ENCODE measurements around the gene ATP5F1A. TPM values are rescaled to one million over a fixed set of nuclear protein-coding genes. Genes with fewer than 3 reads are reported as not detected.

The ATP5F1A gene
- total RNA-seq, 1 experiment from 2014 or later, result 625 TPM

DNA sequence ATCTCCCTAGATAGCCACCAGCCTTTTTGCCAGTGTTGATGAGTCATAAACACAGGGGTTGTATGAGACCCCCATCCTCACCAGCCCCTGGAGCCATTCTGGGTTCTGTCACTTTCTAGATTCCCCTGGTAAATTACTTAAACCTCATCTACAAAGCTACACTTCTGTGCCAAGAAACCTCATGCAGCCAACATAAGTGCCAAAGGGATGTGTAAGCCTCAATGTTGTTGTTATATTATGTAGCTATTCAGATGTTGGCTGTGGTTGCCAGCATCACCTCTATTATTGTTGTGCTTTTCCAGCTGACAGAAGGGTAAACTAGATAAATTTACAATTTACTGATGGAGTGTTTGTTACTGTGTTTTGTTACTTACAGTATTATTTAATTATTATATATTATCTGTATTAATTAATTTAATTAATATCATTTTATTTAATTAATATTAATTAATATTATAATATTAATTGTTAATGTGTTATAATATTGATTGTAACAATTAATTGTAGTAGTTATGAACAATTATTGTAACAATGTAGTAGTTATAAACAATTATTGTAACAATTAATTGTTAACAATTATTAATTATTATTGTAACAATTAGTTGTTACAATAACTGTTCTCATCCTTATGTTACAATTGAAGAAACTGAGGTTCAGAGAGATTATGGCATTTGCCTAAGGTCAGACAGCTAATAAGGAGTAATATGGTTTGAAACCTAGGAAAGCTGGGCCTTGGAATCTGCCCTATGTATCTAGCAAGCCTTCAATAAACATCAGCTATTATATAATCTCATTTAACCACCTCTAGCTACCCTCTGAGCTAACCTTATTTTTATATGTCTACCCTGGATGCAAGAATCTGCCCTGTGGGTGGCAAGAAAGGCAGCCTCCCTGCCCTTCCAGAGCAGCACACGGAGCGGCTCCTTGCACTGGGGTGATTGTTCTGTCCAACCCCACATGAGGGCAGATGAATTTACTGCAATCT lies 62.1 kb downstream of the ATP5F1A start:
- Histone ChIP-seq H3K4ac (ENCODE audit: low read depth, low read length) (no peak overlapping the region), H3K27me3 (ENCODE audit: insufficient read depth, low read length) (no peaks in the 10 kb centered on the region), H3K56ac (ENCODE audit: insufficient read length, low read depth, low read length) (no peak overlapping the region), H3K23me2 (ENCODE audit: insufficient read length, low read depth, low read length, poor library complexity, severe bottlenecking) (no peaks in the 10 kb centered on the region), H4K5ac (ENCODE audit: insufficient read length, low read depth, low read length) (no peak overlapping the region), H3K27ac (ENCODE audit: insufficient read length, low read depth, low read length) (no peak overlapping the region), H3K18ac (ENCODE audit: insufficient read length, low read depth, low read length) (no peak overlapping the region), H3K14ac (ENCODE audit: insufficient read depth, low read length) (no peak overlapping the region), H4K8ac (replicated peaks; ENCODE audit: insufficient read length, low read depth, low read length) (no peak overlapping the region), H4K20me1 (ENCODE audit: control insufficient read depth, insufficient read depth, insufficient read length) (no peaks in the 10 kb centered on the region), H3T11ph (ENCODE audit: low read length) (no peak overlapping the region), H3K23ac (ENCODE audit: insufficient read length, low read depth, low read length) (no peak overlapping the region), H2BK120ac (ENCODE audit: low read depth, low read length, poor library complexity, severe bottlenecking) (no peak overlapping the region), H3K79me2 (ENCODE audit: insufficient read depth, low read length) (no peaks in the 10 kb centered on the region), H3K79me1 (ENCODE audit: insufficient read depth, low read depth, low read length, poor library complexity, severe bottlenecking) (no peaks in the 10 kb centered on the region), H2AFZ (ENCODE audit: low read length) (no peak overlapping the region), H3K9ac (ENCODE audit: extremely low read depth, insufficient read length, low read length) (no peak overlapping the region), H2BK5ac (ENCODE audit: insufficient read length, low read length) (no peak overlapping the region), H2BK12ac (ENCODE audit: insufficient read length, low read depth, low read length) (no peak overlapping the region), H3K4me1 (ENCODE audit: insufficient read depth, low read length) (no peaks in the 10 kb centered on the region), H3K4me2 (ENCODE audit: insufficient read depth, insufficient read length, low read length) (no peak overlapping the region), H2AK5ac (ENCODE audit: insufficient read length, low read length) (no peak overlapping the region), H4K91ac (ENCODE audit: insufficient read length, low read depth, low read length) (no peak overlapping the region), H2BK20ac (ENCODE audit: low read depth, low read length, poor library complexity, severe bottlenecking) (no peak overlapping the region), H3K9me3 (ENCODE audit: control insufficient read depth, low read depth, low read length) (no peaks in the 10 kb centered on the region), H2BK15ac (ENCODE audit: low read depth, low read length) (no peak overlapping the region)
- Mint-ChIP-seq H3K9me3 (no peaks in the 10 kb centered on the region), H3K27ac (no peak overlapping the region), H3K4me1 (no peaks in the 10 kb centered on the region), H3K27me3 (ENCODE audit: low read depth) (peaks cover 5% of the 10 kb centered on the region), H3K36me3 (ENCODE audit: insufficient read depth in 1 of 3, low read depth in 3 of 3) (no peaks in the 10 kb centered on the region), H3K4me3 (no peak overlapping the region)
- no CpG with 5 or more reads among the region's 2 CpGs for whole genome bisulfite sequencing (ENCODE audit: extremely low coverage, insufficient read length, low lambda C conversion rate)
- TF ChIP-seq, protein P1, sequence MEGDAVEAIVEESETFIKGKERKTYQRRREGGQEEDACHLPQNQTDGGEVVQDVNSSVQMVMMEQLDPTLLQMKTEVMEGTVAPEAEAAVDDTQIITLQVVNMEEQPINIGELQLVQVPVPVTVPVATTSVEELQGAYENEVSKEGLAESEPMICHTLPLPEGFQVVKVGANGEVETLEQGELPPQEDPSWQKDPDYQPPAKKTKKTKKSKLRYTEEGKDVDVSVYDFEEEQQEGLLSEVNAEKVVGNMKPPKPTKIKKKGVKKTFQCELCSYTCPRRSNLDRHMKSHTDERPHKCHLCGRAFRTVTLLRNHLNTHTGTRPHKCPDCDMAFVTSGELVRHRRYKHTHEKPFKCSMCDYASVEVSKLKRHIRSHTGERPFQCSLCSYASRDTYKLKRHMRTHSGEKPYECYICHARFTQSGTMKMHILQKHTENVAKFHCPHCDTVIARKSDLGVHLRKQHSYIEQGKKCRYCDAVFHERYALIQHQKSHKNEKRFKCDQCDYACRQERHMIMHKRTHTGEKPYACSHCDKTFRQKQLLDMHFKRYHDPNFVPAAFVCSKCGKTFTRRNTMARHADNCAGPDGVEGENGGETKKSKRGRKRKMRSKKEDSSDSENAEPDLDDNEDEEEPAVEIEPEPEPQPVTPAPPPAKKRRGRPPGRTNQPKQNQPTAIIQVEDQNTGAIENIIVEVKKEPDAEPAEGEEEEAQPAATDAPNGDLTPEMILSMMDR (conservative IDR thresholded peaks at IDR 0.05), result no peak
- no peak for DNase-seq
